AG10803 (cell line): ENCODE results near the gene RAI2.

Experiments
- DNase-seq: peaks from one replicate; pipeline ENCODE4 v3.0.0; 2010; ENCODE audit warnings: low read depth
- H3K4me3 ChIP-seq: 2 replicates; pipeline ENCODE4 v1.5.1; 2011; ENCODE audit warnings: mild to moderate bottlenecking, low read length, control low read depth
- TF ChIP-seq, protein P1 (sequence below): conservative IDR thresholded peaks from 2 replicates; pipeline ENCODE4 v1.5.1; 2011; ENCODE audit warnings: mild to moderate bottlenecking, low read length, control low read depth, inconsistent platforms

The RAI2 gene

GRCh38 chrX:17805120-17805519, 56.0 kb downstream of the RAI2 start:
- no peak for DNase-seq

GRCh38 chrX:17803449-17803848, 57.6 kb downstream of the RAI2 start:
- TF ChIP-seq, protein P1, sequence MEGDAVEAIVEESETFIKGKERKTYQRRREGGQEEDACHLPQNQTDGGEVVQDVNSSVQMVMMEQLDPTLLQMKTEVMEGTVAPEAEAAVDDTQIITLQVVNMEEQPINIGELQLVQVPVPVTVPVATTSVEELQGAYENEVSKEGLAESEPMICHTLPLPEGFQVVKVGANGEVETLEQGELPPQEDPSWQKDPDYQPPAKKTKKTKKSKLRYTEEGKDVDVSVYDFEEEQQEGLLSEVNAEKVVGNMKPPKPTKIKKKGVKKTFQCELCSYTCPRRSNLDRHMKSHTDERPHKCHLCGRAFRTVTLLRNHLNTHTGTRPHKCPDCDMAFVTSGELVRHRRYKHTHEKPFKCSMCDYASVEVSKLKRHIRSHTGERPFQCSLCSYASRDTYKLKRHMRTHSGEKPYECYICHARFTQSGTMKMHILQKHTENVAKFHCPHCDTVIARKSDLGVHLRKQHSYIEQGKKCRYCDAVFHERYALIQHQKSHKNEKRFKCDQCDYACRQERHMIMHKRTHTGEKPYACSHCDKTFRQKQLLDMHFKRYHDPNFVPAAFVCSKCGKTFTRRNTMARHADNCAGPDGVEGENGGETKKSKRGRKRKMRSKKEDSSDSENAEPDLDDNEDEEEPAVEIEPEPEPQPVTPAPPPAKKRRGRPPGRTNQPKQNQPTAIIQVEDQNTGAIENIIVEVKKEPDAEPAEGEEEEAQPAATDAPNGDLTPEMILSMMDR = no peak
- DNase-seq = no peak
- H3K4me3 ChIP-seq = no peak overlapping the region

More at GRCh38 chrX:17805120-17805519, 56.0 kb downstream of the RAI2 start:
- no peak overlapping the region for H3K4me3 ChIP-seq
- TF ChIP-seq, protein P1 = no peak

DNA sequence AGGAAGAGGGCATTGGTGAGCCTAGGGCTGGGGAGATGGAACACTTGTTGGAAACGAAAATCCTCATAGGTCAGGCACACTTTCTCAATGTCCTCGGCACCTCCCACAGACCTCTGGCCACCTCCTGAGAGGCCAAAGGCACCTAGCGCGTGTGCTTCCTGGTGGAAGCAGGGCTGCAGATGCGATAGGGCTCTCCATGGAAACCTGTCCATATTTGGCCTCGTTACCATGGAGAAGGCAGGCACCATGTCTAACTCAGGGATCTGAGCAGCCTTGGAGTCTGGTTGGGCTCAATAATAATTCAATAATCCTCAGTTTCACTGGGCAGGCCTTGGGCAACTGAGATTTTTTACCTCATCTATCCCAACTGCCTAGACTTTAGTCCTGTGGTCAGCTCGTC, 58.3 kb downstream of the RAI2 start:
- TF ChIP-seq, protein P1 = no peak
- no peak for DNase-seq
- H3K4me3 ChIP-seq = no peak overlapping the region

DNA sequence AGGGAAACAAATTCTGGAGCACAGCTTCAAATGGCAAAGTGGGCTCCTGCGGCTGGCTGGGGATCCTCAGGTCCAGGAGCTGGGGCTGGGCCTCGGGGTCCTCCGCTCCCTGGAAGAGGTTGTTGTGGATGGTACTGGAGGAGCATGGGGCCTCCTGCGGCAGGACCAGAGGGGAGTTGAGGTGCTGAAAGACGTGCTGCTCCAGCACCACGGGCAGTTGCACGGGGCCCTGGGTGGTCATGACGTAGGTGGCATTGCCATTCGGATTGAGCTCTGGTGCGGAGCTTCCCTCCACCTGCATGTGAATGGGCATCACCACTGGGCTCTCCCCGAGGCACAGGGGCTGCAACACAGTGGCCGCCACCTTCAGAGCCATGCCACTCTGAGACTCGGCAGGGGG, 59.7 kb downstream of the RAI2 start:
- TF ChIP-seq, protein P1 = no peak
- H3K4me3 ChIP-seq = no peak overlapping the region
- DNase-seq = no peak

- TF ChIP-seq, protein P1 = no peak
- H3K4me3 ChIP-seq = no peak overlapping the region
- no peak for DNase-seq
Measured at GRCh38 chrX:17798921-17799320, 62.2 kb downstream of the RAI2 start.

DNA sequence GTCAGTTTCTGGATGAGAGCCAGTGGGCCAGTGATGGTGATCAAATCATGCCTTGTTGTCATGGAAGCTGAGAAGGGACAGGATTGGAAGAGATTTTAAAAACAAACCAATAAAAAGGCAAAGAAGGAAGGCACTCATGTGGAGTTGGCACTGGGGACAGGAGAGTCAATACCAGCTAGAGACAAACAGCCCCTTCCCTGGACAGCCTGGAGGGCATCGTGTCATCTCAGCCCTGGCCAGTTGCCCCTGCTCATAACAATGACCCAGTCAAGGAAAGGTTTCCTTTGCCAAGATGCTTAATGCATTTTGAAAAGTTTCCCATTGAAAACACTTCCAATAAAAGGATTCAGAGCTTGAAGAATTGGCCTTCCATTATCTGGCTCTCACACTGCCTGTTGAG, 68.3 kb downstream of the RAI2 start:
- no peak for DNase-seq
- no peak overlapping the region for H3K4me3 ChIP-seq
- TF ChIP-seq, protein P1 = no peak

GRCh38 chrX:17788956-17789562, 72.0 kb downstream of the RAI2 start:
- peak; percentile 1 for DNase-seq
- H3K4me3 ChIP-seq = no peak overlapping the region
- TF ChIP-seq, protein P1 = no peak
